Middle frontal gyrus (tissue), 1 donor: ENCODE data around the gene KCNMA1.
"Not testable (repeated sequence)": the region's sequence is repeated elsewhere in the genome, so short reads cannot be mapped to it uniquely, and the experiment has no call there.

Source experiments
- DNase-seq: peaks from one replicate; pipeline ENCODE4 v3.0.0-alpha.2; 2015; ENCODE audit warnings: low spot score; ENCODE audit errors: extremely low spot score

KCNMA1 gene

GRCh38 chr10:77398986-77399755 lies 238.4 kb downstream of the KCNMA1 start:
- no peak for DNase-seq

GRCh38 chr10:77398558-77398957 lies 239.1 kb downstream of the KCNMA1 start:
- DNase-seq, result no peak

- no peak for DNase-seq
Observed at GRCh38 chr10:77397103-77397502, 240.5 kb downstream of the KCNMA1 start.

- DNase-seq, result no peak
Observed at GRCh38 chr10:77396290-77396689, 241.3 kb downstream of the KCNMA1 start.

GRCh38 chr10:77393821-77394501 lies 243.6 kb downstream of the KCNMA1 start:
- DNase-seq, result no peak

- DNase-seq, result no peak
Observed at GRCh38 chr10:77393411-77393810, 244.2 kb downstream of the KCNMA1 start.

GRCh38 chr10:77392851-77393250 lies 244.8 kb downstream of the KCNMA1 start:
- DNase-seq, result no peak

- DNase-seq, result no peak
Observed at GRCh38 chr10:77392236-77392721, 245.3 kb downstream of the KCNMA1 start.

- DNase-seq, result peak; percentile 74
Observed at GRCh38 chr10:77391605-77392235, 245.9 kb downstream of the KCNMA1 start.

GRCh38 chr10:77390481-77390891 lies 247.1 kb downstream of the KCNMA1 start:
- DNase-seq, result no peak

- DNase-seq, result no peak
Observed at GRCh38 chr10:77388571-77389100, 249.0 kb downstream of the KCNMA1 start.

GRCh38 chr10:77387701-77388100 lies 249.9 kb downstream of the KCNMA1 start:
- DNase-seq, result not testable (repeated sequence)

GRCh38 chr10:77387247-77387646 lies 250.4 kb downstream of the KCNMA1 start:
- DNase-seq, result no peak

- DNase-seq, result no peak
Observed at GRCh38 chr10:77386838-77387237, 250.8 kb downstream of the KCNMA1 start.

GRCh38 chr10:77386365-77386764 lies 251.2 kb downstream of the KCNMA1 start:
- DNase-seq, result no peak

- no peak for DNase-seq
Observed at GRCh38 chr10:77385315-77385714, 252.3 kb downstream of the KCNMA1 start.

- DNase-seq, result no peak
Observed at GRCh38 chr10:77383861-77384553, 253.6 kb downstream of the KCNMA1 start.

GRCh38 chr10:77381750-77382149 lies 255.9 kb downstream of the KCNMA1 start:
- no peak for DNase-seq

- DNase-seq, result no peak
Observed at GRCh38 chr10:77380723-77381122, 256.9 kb downstream of the KCNMA1 start.

- no peak for DNase-seq
Observed at GRCh38 chr10:77380191-77380590, 257.4 kb downstream of the KCNMA1 start.
